WTC11 (cell line): ENCODE data around the gene OGFOD2. TPM values are rescaled to one million over a fixed set of nuclear protein-coding genes. Genes with fewer than 3 reads are reported as not detected.

Experiments
- ATAC-seq: fragments of 200-7000 bp; cut with Tn5 transposase; 2 replicates; pipeline ENCODE4 v1.10.0; 2021; ENCODE audit warnings: mild to moderate bottlenecking, moderate library complexity
- CTCF ChIA-PET: fragments of 300-600 bp; sonication (Branson Sonifier 250); formaldehyde crosslinking; loops from one replicate; lab custom pipeline; 2021; ENCODE audit warnings: antibody characterized with exemption; lab: Charles Lee
- POLR2A ChIA-PET: fragments of 350-600 bp; sonication (Branson Sonifier 250); formaldehyde crosslinking; loops from one replicate; lab custom pipeline; 2021; ENCODE audit warnings: antibody characterized with exemption; lab: Charles Lee
- DNase-seq: peaks from one replicate; pipeline ENCODE4 v3.0.0; 2021; ENCODE audit warnings: low spot score
- H3K27ac Mint-ChIP-seq: 2 replicates; pipeline ENCODE4 v1.8.0; 2021; ENCODE audit warnings: mixed read lengths
- H3K27me3 Mint-ChIP-seq: 2 replicates; pipeline ENCODE4 v1.8.0; 2021; ENCODE audit warnings: low read depth, mild to moderate bottlenecking, moderate library complexity, mixed read lengths
- H3K36me3 Mint-ChIP-seq: 2 replicates; pipeline ENCODE4 v1.8.0; 2021; ENCODE audit warnings: mixed read lengths
- H3K4me1 Mint-ChIP-seq: 2 replicates; pipeline ENCODE4 v1.8.0; 2022; ENCODE audit warnings: mixed read lengths
- H3K4me3 Mint-ChIP-seq: 2 replicates; pipeline ENCODE4 v1.8.0; 2021; ENCODE audit warnings: mild to moderate bottlenecking, moderate library complexity, mixed read lengths
- H3K9me3 Mint-ChIP-seq: 2 replicates; pipeline ENCODE4 v1.8.0; 2021; ENCODE audit warnings: mixed read lengths
- ATF1 ChIP-seq: sonication (generic); formaldehyde crosslinking; IDR thresholded peaks from 2 replicates; pipeline ENCODE4 v1.8.1; 2023; ENCODE audit warnings: mild to moderate bottlenecking, moderate library complexity, missing genetic modification reagents
- ATF3 ChIP-seq: sonication (generic); formaldehyde crosslinking; conservative IDR thresholded peaks from 2 replicates; pipeline ENCODE4 v1.8.1; 2022; ENCODE audit warnings: mild to moderate bottlenecking, missing genetic modification reagents
- CREB1 ChIP-seq: sonication (generic); formaldehyde crosslinking; IDR thresholded peaks from 2 replicates; pipeline ENCODE4 v1.8.0; 2023; ENCODE audit warnings: mild to moderate bottlenecking, missing genetic modification reagents
- CREM ChIP-seq: sonication (generic); formaldehyde crosslinking; IDR thresholded peaks from 2 replicates; pipeline ENCODE4 v1.8.1; 2022; ENCODE audit warnings: mild to moderate bottlenecking, missing genetic modification reagents, moderate library complexity
- ERG ChIP-seq: fragments of 250-450 bp; sonication (Bioruptor Pico); IDR thresholded peaks from 2 replicates; pipeline ENCODE4 v1.8.0; 2021; ENCODE audit warnings: mild to moderate bottlenecking
- ESRRA ChIP-seq: sonication (generic); formaldehyde crosslinking; IDR thresholded peaks from 2 replicates; pipeline ENCODE4 v1.8.1; 2022; ENCODE audit warnings: mild to moderate bottlenecking, missing genetic modification reagents, borderline replicate concordance
- FOXJ3 ChIP-seq: sonication (generic); formaldehyde crosslinking; IDR thresholded peaks from 2 replicates; pipeline ENCODE4 v1.9.0; 2021; ENCODE audit warnings: missing genetic modification reagents, mild to moderate bottlenecking, borderline replicate concordance
- MYBL2 ChIP-seq: sonication (generic); formaldehyde crosslinking; IDR thresholded peaks from 2 replicates; pipeline ENCODE4 v1.8.1; 2023; ENCODE audit warnings: mild to moderate bottlenecking, moderate library complexity, missing genetic modification reagents
- NFE2L1 ChIP-seq: sonication (generic); formaldehyde crosslinking; IDR thresholded peaks from 2 replicates; pipeline ENCODE4 v1.8.1; 2023; ENCODE audit warnings: missing genetic modification reagents
- RELA ChIP-seq: sonication (generic); formaldehyde crosslinking; IDR thresholded peaks from 2 replicates; pipeline ENCODE4 v1.8.1; 2022; ENCODE audit warnings: missing genetic modification reagents, mild to moderate bottlenecking, borderline replicate concordance
- RORB ChIP-seq: fragments of 250-450 bp; sonication (Bioruptor Pico); IDR thresholded peaks from 2 replicates; pipeline ENCODE4 v1.9.0; 2021; ENCODE audit warnings: mild to moderate bottlenecking
- SOX15 ChIP-seq: fragments of 250-450 bp; sonication (Bioruptor Pico); IDR thresholded peaks from 2 replicates; pipeline ENCODE4 v1.9.0; 2021; ENCODE audit warnings: mild to moderate bottlenecking
- ZBTB21 ChIP-seq: sonication (generic); formaldehyde crosslinking; IDR thresholded peaks from 2 replicates; pipeline ENCODE4 v1.8.1; 2023; ENCODE audit warnings: mild to moderate bottlenecking, missing genetic modification reagents, borderline replicate concordance
- ZNF263 ChIP-seq: sonication (generic); formaldehyde crosslinking; IDR thresholded peaks from 2 replicates; pipeline ENCODE4 v1.8.1; 2022; ENCODE audit warnings: low read depth, mild to moderate bottlenecking, moderate library complexity, missing genetic modification reagents
- ZNF317 ChIP-seq: sonication (generic); formaldehyde crosslinking; IDR thresholded peaks from 2 replicates; pipeline ENCODE4 v1.8.1; 2023; ENCODE audit warnings: low read depth, mild to moderate bottlenecking, moderate library complexity, missing genetic modification reagents, borderline replicate concordance
- ZNF423 ChIP-seq: fragments of 250-450 bp; sonication (Bioruptor Pico); IDR thresholded peaks from 2 replicates; pipeline ENCODE4 v2.1.2; 2022; ENCODE audit warnings: mild to moderate bottlenecking, moderate library complexity
- total RNA-seq: library from RNA; stranded (reverse); gene quantifications from 3 replicates; pipeline ENCODE4 v1.2.3, GENCODE V29; 2021
- TF ChIP-seq, protein P1 (sequence below): sonication (generic); formaldehyde crosslinking; IDR thresholded peaks from 2 replicates; pipeline ENCODE4 v1.8.0; 2022; ENCODE audit warnings: mild to moderate bottlenecking, missing genetic modification reagents
- TF ChIP-seq, protein P2 (sequence below): sonication (generic); formaldehyde crosslinking; IDR thresholded peaks from 2 replicates; pipeline ENCODE4 v1.8.1; 2023; ENCODE audit warnings: mild to moderate bottlenecking, missing genetic modification reagents
- TF ChIP-seq, protein P3 (sequence below): sonication (generic); formaldehyde crosslinking; IDR thresholded peaks from 2 replicates; pipeline ENCODE4 v1.8.1; 2023; ENCODE audit warnings: mild to moderate bottlenecking, missing genetic modification reagents
- TF ChIP-seq, protein P4 (sequence below): sonication (generic); formaldehyde crosslinking; IDR thresholded peaks from 2 replicates; pipeline ENCODE4 v1.8.1; 2022; ENCODE audit warnings: low read depth, missing genetic modification reagents, borderline replicate concordance
- TF ChIP-seq, protein P5 (sequence below): sonication (generic); formaldehyde crosslinking; IDR thresholded peaks from 2 replicates; pipeline ENCODE4 v1.8.1; 2022; ENCODE audit warnings: mild to moderate bottlenecking, moderate library complexity, missing genetic modification reagents
- TF ChIP-seq, protein P6 (sequence below): fragments of 250-450 bp; sonication (Bioruptor Pico); IDR thresholded peaks from 2 replicates; pipeline ENCODE4 v2.1.2; 2022; ENCODE audit warnings: mild to moderate bottlenecking, moderate library complexity

Gene OGFOD2
- total RNA-seq, 1 experiment from 2014 or later = 28.1 TPM

DNA sequence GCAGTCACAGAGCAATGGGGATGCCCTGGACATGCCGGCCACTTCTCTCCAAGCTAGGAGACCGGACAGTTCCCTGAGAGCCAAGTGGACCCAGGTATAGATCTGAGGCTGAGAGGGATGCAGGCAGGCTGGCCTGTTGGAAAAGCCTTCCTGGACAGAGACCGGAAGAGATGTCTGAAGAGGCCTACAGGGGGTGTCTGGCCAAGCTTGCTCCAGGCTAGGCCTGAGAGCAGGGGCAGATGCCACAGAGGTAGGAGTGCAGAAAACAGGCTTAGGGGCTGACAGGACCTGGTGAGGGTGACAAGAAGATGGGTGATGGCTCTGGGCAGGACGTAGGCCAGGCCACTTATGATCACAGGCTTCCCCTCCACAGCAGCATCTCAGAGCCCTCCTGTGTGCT is 35.6 kb downstream of the OGFOD2 start (continued):
- TF ChIP-seq, protein P1, sequence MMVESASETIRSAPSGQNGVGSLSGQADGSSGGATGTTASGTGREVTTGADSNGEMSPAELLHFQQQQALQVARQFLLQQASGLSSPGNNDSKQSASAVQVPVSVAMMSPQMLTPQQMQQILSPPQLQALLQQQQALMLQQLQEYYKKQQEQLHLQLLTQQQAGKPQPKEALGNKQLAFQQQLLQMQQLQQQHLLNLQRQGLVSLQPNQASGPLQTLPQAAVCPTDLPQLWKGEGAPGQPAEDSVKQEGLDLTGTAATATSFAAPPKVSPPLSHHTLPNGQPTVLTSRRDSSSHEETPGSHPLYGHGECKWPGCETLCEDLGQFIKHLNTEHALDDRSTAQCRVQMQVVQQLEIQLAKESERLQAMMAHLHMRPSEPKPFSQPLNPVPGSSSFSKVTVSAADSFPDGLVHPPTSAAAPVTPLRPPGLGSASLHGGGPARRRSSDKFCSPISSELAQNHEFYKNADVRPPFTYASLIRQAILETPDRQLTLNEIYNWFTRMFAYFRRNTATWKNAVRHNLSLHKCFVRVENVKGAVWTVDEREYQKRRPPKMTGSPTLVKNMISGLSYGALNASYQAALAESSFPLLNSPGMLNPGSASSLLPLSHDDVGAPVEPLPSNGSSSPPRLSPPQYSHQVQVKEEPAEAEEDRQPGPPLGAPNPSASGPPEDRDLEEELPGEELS (CRISPR knock-in tag) = no peak

GRCh38 chr12:123011701-123012100 is 36.7 kb downstream of the OGFOD2 start:
- H3K4me3 Mint-ChIP-seq = no peak overlapping the region
- POLR2A ChIA-PET = no interaction called here
- ATAC-seq (no peak), DNase-seq (no peak)
- no peaks in the 10 kb centered on the region for H3K27me3 Mint-ChIP-seq
- H3K4me1 Mint-ChIP-seq = no peaks in the 10 kb centered on the region
- H3K27ac Mint-ChIP-seq = no peak overlapping the region
- no peaks in the 10 kb centered on the region for H3K36me3 Mint-ChIP-seq
- H3K9me3 Mint-ChIP-seq = no peaks in the 10 kb centered on the region
- no peak for TF ChIP-seq ZNF423 (CRISPR knock-in tag)
- TF ChIP-seq ATF1 (CRISPR knock-in tag) = no peak
- TF ChIP-seq ZNF263 = no peak
- no peak for TF ChIP-seq RELA
- TF ChIP-seq, all 79 proteins: peak for 0
- CTCF ChIA-PET = no interaction called here

DNA sequence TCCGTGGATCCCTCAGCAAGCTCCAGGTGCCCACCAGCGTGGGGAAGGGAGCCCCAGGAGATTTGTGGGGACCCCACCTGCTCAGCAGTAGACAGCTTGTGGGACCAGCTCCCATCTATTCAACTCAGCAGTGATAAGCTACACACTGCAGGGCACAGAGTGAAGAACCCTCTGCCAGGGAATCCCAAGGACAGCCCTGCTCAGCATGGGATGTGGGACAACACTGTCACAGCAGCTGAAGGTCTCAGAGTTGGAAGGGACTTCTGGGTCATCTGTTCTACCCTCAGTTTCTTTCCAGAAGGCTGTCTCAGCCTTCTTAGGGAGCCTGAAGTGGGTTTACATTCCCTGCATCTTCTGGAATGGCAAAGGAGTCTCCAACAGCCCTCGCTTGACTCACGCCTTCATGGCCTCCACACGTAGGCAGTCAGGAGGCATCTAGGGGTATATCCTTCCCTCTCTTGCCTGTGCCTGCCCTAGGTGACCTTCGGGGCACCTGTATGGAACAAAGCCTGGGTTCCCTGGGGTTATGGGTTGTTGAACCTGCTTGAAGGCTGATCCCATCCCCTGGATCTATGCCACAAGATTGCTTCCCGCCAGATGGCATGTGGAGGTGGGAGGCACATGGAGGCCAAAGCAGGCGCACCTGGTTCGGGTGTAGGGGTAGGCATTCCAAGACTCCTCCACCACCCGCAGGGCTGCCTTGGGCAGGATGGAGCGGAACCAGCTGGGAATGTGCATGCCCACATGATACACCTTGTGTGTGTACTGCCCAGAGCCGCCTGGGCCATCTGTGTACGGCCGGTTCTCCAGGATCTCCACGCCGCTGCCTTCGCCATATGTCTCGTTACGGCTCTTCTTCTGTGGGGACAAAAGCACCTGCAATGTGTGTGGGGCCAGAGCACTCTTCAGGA is 38.4 kb downstream of the OGFOD2 start:
- Mint-ChIP-seq H3K27ac (no peak overlapping the region), H3K36me3 (no peaks in the 10 kb centered on the region), H3K4me3 (no peak overlapping the region), H3K4me1 (no peaks in the 10 kb centered on the region), H3K9me3 (no peaks in the 10 kb centered on the region), H3K27me3 (no peaks in the 10 kb centered on the region)
- ATAC-seq (no peak), DNase-seq (no peak)
- CTCF ChIA-PET = no interaction called here
- POLR2A ChIA-PET = no interaction called here
- TF ChIP-seq ZNF317 = no peak
- TF ChIP-seq ZNF423 (CRISPR knock-in tag) = no peak
- no peak for TF ChIP-seq NFE2L1
- TF ChIP-seq ZBTB21 (CRISPR knock-in tag) = no peak
- TF ChIP-seq, protein P2, sequence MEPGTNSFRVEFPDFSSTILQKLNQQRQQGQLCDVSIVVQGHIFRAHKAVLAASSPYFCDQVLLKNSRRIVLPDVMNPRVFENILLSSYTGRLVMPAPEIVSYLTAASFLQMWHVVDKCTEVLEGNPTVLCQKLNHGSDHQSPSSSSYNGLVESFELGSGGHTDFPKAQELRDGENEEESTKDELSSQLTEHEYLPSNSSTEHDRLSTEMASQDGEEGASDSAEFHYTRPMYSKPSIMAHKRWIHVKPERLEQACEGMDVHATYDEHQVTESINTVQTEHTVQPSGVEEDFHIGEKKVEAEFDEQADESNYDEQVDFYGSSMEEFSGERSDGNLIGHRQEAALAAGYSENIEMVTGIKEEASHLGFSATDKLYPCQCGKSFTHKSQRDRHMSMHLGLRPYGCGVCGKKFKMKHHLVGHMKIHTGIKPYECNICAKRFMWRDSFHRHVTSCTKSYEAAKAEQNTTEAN (CRISPR knock-in tag) = no peak
- TF ChIP-seq, protein P3, sequence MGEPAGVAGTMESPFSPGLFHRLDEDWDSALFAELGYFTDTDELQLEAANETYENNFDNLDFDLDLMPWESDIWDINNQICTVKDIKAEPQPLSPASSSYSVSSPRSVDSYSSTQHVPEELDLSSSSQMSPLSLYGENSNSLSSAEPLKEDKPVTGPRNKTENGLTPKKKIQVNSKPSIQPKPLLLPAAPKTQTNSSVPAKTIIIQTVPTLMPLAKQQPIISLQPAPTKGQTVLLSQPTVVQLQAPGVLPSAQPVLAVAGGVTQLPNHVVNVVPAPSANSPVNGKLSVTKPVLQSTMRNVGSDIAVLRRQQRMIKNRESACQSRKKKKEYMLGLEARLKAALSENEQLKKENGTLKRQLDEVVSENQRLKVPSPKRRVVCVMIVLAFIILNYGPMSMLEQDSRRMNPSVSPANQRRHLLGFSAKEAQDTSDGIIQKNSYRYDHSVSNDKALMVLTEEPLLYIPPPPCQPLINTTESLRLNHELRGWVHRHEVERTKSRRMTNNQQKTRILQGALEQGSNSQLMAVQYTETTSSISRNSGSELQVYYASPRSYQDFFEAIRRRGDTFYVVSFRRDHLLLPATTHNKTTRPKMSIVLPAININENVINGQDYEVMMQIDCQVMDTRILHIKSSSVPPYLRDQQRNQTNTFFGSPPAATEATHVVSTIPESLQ (CRISPR knock-in tag) = no peak
- TF ChIP-seq RORB (CRISPR knock-in tag) = no peak
- no peak for TF ChIP-seq ATF3 (CRISPR knock-in tag)
- TF ChIP-seq, protein P4, sequence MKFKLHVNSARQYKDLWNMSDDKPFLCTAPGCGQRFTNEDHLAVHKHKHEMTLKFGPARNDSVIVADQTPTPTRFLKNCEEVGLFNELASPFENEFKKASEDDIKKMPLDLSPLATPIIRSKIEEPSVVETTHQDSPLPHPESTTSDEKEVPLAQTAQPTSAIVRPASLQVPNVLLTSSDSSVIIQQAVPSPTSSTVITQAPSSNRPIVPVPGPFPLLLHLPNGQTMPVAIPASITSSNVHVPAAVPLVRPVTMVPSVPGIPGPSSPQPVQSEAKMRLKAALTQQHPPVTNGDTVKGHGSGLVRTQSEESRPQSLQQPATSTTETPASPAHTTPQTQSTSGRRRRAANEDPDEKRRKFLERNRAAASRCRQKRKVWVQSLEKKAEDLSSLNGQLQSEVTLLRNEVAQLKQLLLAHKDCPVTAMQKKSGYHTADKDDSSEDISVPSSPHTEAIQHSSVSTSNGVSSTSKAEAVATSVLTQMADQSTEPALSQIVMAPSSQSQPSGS = no peak
- TF ChIP-seq, protein P5, sequence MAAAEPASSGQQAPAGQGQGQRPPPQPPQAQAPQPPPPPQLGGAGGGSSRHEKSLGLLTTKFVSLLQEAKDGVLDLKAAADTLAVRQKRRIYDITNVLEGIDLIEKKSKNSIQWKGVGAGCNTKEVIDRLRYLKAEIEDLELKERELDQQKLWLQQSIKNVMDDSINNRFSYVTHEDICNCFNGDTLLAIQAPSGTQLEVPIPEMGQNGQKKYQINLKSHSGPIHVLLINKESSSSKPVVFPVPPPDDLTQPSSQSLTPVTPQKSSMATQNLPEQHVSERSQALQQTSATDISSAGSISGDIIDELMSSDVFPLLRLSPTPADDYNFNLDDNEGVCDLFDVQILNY (CRISPR knock-in tag) = no peak
- no peak for TF ChIP-seq SOX15
- TF ChIP-seq CREB1 (CRISPR knock-in tag) = no peak
- no peak for TF ChIP-seq ERG (CRISPR knock-in tag)
- TF ChIP-seq FOXJ3 (CRISPR knock-in tag) = no peak
- no peak for TF ChIP-seq ESRRA (CRISPR knock-in tag)
- TF ChIP-seq MYBL2 (CRISPR knock-in tag) = no peak
- no peak for TF ChIP-seq CREM (CRISPR knock-in tag)
- no peak for TF ChIP-seq ATF1 (CRISPR knock-in tag)
- TF ChIP-seq, protein P6, sequence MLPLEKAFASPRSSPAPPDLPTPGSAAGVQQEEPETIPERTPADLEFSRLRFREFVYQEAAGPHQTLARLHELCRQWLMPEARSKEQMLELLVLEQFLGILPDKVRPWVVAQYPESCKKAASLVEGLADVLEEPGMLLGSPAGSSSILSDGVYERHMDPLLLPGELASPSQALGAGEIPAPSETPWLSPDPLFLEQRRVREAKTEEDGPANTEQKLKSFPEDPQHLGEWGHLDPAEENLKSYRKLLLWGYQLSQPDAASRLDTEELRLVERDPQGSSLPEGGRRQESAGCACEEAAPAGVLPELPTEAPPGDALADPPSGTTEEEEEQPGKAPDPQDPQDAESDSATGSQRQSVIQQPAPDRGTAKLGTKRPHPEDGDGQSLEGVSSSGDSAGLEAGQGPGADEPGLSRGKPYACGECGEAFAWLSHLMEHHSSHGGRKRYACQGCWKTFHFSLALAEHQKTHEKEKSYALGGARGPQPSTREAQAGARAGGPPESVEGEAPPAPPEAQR = no peak
